Trophoblast cell (in vitro differentiated cells and primary cell): Measurements from ENCODE around the gene NACAD.

ENCODE experiments used
- DNase-seq, 2 donors: peaks; one replicate each; pipeline ENCODE4 v3.0.0-alpha.2; 2016
- H2AFZ ChIP-seq: 2 replicates; pipeline ENCODE4 v1.6.1; 2013; ENCODE audit warnings: low read length, moderate library complexity, mild to moderate bottlenecking; ENCODE audit not compliant: insufficient read depth, poor library complexity
- H2AK5ac ChIP-seq: 2 replicates; pipeline ENCODE4 v1.6.1; 2013; ENCODE audit warnings: mild to moderate bottlenecking, low read length
- H2BK120ac ChIP-seq: 2 replicates; pipeline ENCODE4 v1.6.1; 2013; ENCODE audit warnings: low read length, mild to moderate bottlenecking, moderate library complexity; ENCODE audit not compliant: insufficient read depth, poor library complexity
- H2BK12ac ChIP-seq: 2 replicates; pipeline ENCODE4 v1.6.1; 2013; ENCODE audit warnings: mild to moderate bottlenecking, low read length, moderate library complexity
- H2BK5ac ChIP-seq: 2 replicates; pipeline ENCODE4 v1.6.1; 2013; ENCODE audit warnings: low read length, low read depth, moderate library complexity, mild to moderate bottlenecking; ENCODE audit not compliant: poor library complexity
- H3K14ac ChIP-seq: 2 replicates; pipeline ENCODE4 v1.6.1; 2013; ENCODE audit warnings: mild to moderate bottlenecking, low read length
- H3K18ac ChIP-seq: 2 replicates; pipeline ENCODE4 v1.6.1; 2013; ENCODE audit warnings: mild to moderate bottlenecking, low read length
- H3K23ac ChIP-seq: 2 replicates; pipeline ENCODE4 v1.6.1; 2013; ENCODE audit warnings: low read length
- H3K27ac ChIP-seq: 2 replicates; pipeline ENCODE4 v1.5.1; 2013; ENCODE audit warnings: low read depth, mild to moderate bottlenecking, inconsistent platforms, low read length, moderate library complexity
- H3K27me3 ChIP-seq: 2 replicates; pipeline ENCODE4 v1.6.1; 2013; ENCODE audit warnings: inconsistent platforms, mild to moderate bottlenecking, low read length, moderate library complexity; ENCODE audit not compliant: insufficient read depth
- H3K36me3 ChIP-seq, 2 experiments: 1 replicate in 1 of 2; 2 replicates in 1 of 2; pipeline ENCODE4 v1.6.1; 2013; ENCODE audit warnings: low read length in 2 of 2, mild to moderate bottlenecking in 2 of 2, moderate library complexity in 1 of 2; ENCODE audit not compliant: insufficient read depth in 2 of 2, control insufficient read depth in 1 of 2
- H3K4ac ChIP-seq: 2 replicates; pipeline ENCODE4 v1.6.1; 2013; ENCODE audit warnings: low read depth, mild to moderate bottlenecking, low read length, moderate library complexity
- H3K4me1 ChIP-seq, 2 experiments: 1 replicate in 1 of 2; 2 replicates in 1 of 2; pipeline ENCODE4 v1.6.1; 2013; ENCODE audit warnings: low read length in 2 of 2, mild to moderate bottlenecking in 2 of 2, moderate library complexity in 1 of 2; ENCODE audit not compliant: insufficient read depth in 2 of 2, control insufficient read depth in 1 of 2
- H3K4me2 ChIP-seq: 2 replicates; pipeline ENCODE4 v1.6.1; 2013; ENCODE audit warnings: inconsistent platforms, mild to moderate bottlenecking, low read length, moderate library complexity
- H3K4me3 ChIP-seq: 2 replicates; pipeline ENCODE4 v1.5.1; 2013; ENCODE audit warnings: mild to moderate bottlenecking, low read depth, low read length, inconsistent platforms
- H3K79me1 ChIP-seq: one replicate; pipeline ENCODE4 v1.6.1; 2013; ENCODE audit warnings: low read length
- H3K79me2 ChIP-seq: 2 replicates; pipeline ENCODE4 v1.6.1; 2013; ENCODE audit warnings: low read length, mild to moderate bottlenecking; ENCODE audit not compliant: control insufficient read depth, insufficient read depth, poor library complexity
- H3K9ac ChIP-seq: 2 replicates; pipeline ENCODE4 v1.6.1; 2013; ENCODE audit warnings: mild to moderate bottlenecking, low read length
- H3K9me3 ChIP-seq: 2 replicates; pipeline ENCODE4 v1.6.1; 2013; ENCODE audit warnings: low read depth, mild to moderate bottlenecking, control low read depth, inconsistent platforms, low read length; ENCODE audit not compliant: insufficient read depth
- H4K12ac ChIP-seq: 2 replicates; pipeline ENCODE4 v1.6.1; 2013; ENCODE audit warnings: low read depth, mild to moderate bottlenecking, low read length, moderate library complexity
- H4K8ac ChIP-seq: 2 replicates; pipeline ENCODE4 v1.6.1; 2013; ENCODE audit warnings: low read depth, mild to moderate bottlenecking, low read length, moderate library complexity
- H4K91ac ChIP-seq: one replicate; pipeline ENCODE4 v1.6.1; 2013; ENCODE audit warnings: low read depth, mild to moderate bottlenecking, low read length, moderate library complexity
- WGBS: extraction: QIAGEN DNeasy Blood & Tissue Kit; methylation state at CpG from one replicate; pipeline ENCODE4 v1.1.7; 2013; ENCODE audit warnings: missing lambda C conversion rate; ENCODE audit not compliant: insufficient read length, insufficient coverage; ENCODE audit errors: extremely low coverage; 5-methylcytosine and 5-hydroxymethylcytosine counted together

The NACAD gene

GRCh38 chr7:45069444-45070253 is 19.1 kb downstream of the NACAD start:
- Histone ChIP-seq H4K91ac (no peak overlapping the region), H2AK5ac (no peak overlapping the region), H3K18ac (no peak overlapping the region), H3K27me3 (no peaks in the 10 kb centered on the region), H4K8ac (no peak overlapping the region), H3K79me1 (no peaks in the 10 kb centered on the region), H3K4me1 (peaks cover 5 to 9% of the 10 kb centered on the region in 2 experiments), H3K4me2 (no peak overlapping the region), H3K9ac (no peak overlapping the region), H3K4me3 (no peak overlapping the region), H3K27ac (no peak overlapping the region), H2BK5ac (no peak overlapping the region), H3K79me2 (no peaks in the 10 kb centered on the region), H2BK120ac (no peak overlapping the region), H2BK12ac (no peak overlapping the region), H3K36me3 (peaks cover 54 to 59% of the 10 kb centered on the region in 2 experiments), H4K12ac (no peak overlapping the region), H3K23ac (no peak overlapping the region), H3K4ac (no peak overlapping the region), H3K9me3 (peaks cover 5% of the 10 kb centered on the region), H2AFZ (no peak overlapping the region), H3K14ac (no peak overlapping the region)
- DNase-seq: no peak
- WGBS: no CpG with 5 or more reads among the region's 15 CpGs

GRCh38 chr7:45068236-45069023 is 20.3 kb downstream of the NACAD start:
- no peaks in the 10 kb centered on the region for H3K27me3 ChIP-seq
- H3K18ac ChIP-seq: no peak overlapping the region
- H3K14ac ChIP-seq: no peak overlapping the region
- H3K27ac ChIP-seq: no peak overlapping the region
- WGBS: no CpG with 5 or more reads among the region's 15 CpGs
- H3K4ac ChIP-seq: no peak overlapping the region
- peaks cover 47 to 57% of the 10 kb centered on the region in 2 experiments for H3K36me3 ChIP-seq
- no peak overlapping the region for H3K4me2 ChIP-seq
- no peak overlapping the region for H3K9ac ChIP-seq
- no peak overlapping the region for H2BK5ac ChIP-seq
- no peak overlapping the region for H2BK120ac ChIP-seq
- DNase-seq: no peak
- H3K4me3 ChIP-seq: no peak overlapping the region
- H2AK5ac ChIP-seq: no peak overlapping the region
- H2BK12ac ChIP-seq: no peak overlapping the region
- H3K23ac ChIP-seq: no peak overlapping the region
- no peak overlapping the region for H4K12ac ChIP-seq
- no peaks in the 10 kb centered on the region for H3K79me2 ChIP-seq
- no peak overlapping the region for H2AFZ ChIP-seq
- H4K91ac ChIP-seq: no peak overlapping the region
- peaks cover 5 to 9% of the 10 kb centered on the region in 2 experiments for H3K4me1 ChIP-seq
- H4K8ac ChIP-seq: no peak overlapping the region
- H3K9me3 ChIP-seq: peaks cover 2% of the 10 kb centered on the region
- no peaks in the 10 kb centered on the region for H3K79me1 ChIP-seq

- H2AFZ ChIP-seq: no peak overlapping the region
- no peak overlapping the region for H2BK5ac ChIP-seq
- peaks cover 39 to 53% of the 10 kb centered on the region in 2 experiments for H3K36me3 ChIP-seq
- no peak overlapping the region for H2AK5ac ChIP-seq
- no peak overlapping the region for H3K27ac ChIP-seq
- H3K14ac ChIP-seq: no peak overlapping the region
- no peaks in the 10 kb centered on the region for H3K79me2 ChIP-seq
- DNase-seq: no peak
- WGBS: no CpG with 5 or more reads among the region's 3 CpGs
- no peaks in the 10 kb centered on the region for H3K27me3 ChIP-seq
- peaks cover 2% of the 10 kb centered on the region for H3K9me3 ChIP-seq
- H2BK120ac ChIP-seq: no peak overlapping the region
- H3K4ac ChIP-seq: no peak overlapping the region
- H3K4me1 ChIP-seq: peaks cover 5 to 7% of the 10 kb centered on the region in 2 experiments
- no peak overlapping the region for H4K91ac ChIP-seq
- no peak overlapping the region for H3K9ac ChIP-seq
- H3K79me1 ChIP-seq: no peaks in the 10 kb centered on the region
- H4K8ac ChIP-seq: no peak overlapping the region
- no peak overlapping the region for H3K4me2 ChIP-seq
- no peak overlapping the region for H4K12ac ChIP-seq
- H3K4me3 ChIP-seq: no peak overlapping the region
- H3K18ac ChIP-seq: no peak overlapping the region
- no peak overlapping the region for H3K23ac ChIP-seq
- H2BK12ac ChIP-seq: no peak overlapping the region
Measured at GRCh38 chr7:45067582-45067981, 21.2 kb downstream of the NACAD start.

GRCh38 chr7:45066409-45066808 is 22.4 kb downstream of the NACAD start:
- Histone ChIP-seq H2AK5ac (no peak overlapping the region), H2BK12ac (no peak overlapping the region), H3K4me1 (no peaks in the 10 kb centered on the region), H3K79me1 (no peaks in the 10 kb centered on the region), H3K4me2 (no peak overlapping the region), H4K12ac (no peak overlapping the region), H3K4ac (no peak overlapping the region), H2BK5ac (no peak overlapping the region), H4K91ac (no peak overlapping the region), H3K4me3 (no peak overlapping the region), H4K8ac (no peak overlapping the region), H3K79me2 (no peaks in the 10 kb centered on the region), H3K27me3 (no peaks in the 10 kb centered on the region), H3K9ac (no peak overlapping the region), H2AFZ (no peak overlapping the region), H3K23ac (no peak overlapping the region), H3K9me3 (peaks cover 2% of the 10 kb centered on the region), H3K36me3 (peaks cover 39 to 53% of the 10 kb centered on the region in 2 experiments), H2BK120ac (no peak overlapping the region), H3K27ac (no peak overlapping the region), H3K18ac (no peak overlapping the region), H3K14ac (no peak overlapping the region)
- no CpG with 5 or more reads among the region's 7 CpGs for WGBS
- no peak for DNase-seq
